Progenitor cell of endocrine pancreas (in vitro differentiated cells): ENCODE measurements around the gene PPT2. TPM values are rescaled to one million over a fixed set of nuclear protein-coding genes. Genes with fewer than 3 reads are reported as not detected.

Experiments used
- DNase-seq: peaks from one replicate; pipeline ENCODE4 v3.0.0; 2021; ENCODE audit warnings: low spot score; ENCODE audit not compliant: unreplicated experiment
- H3K27ac Mint-ChIP-seq: 2 replicates; pipeline ENCODE4 v1.8.0; 2021; ENCODE audit warnings: mild to moderate bottlenecking, moderate library complexity, mixed read lengths
- H3K27me3 Mint-ChIP-seq: 2 replicates; pipeline ENCODE4 v1.8.0; 2021; ENCODE audit warnings: mixed read lengths
- H3K36me3 Mint-ChIP-seq: 2 replicates; pipeline ENCODE4 v1.8.0; 2022; ENCODE audit warnings: mixed read lengths; ENCODE audit not compliant: insufficient read depth
- H3K4me1 Mint-ChIP-seq: 2 replicates; pipeline ENCODE4 v1.8.0; 2021; ENCODE audit warnings: low read depth, mixed read lengths
- H3K4me3 Mint-ChIP-seq: 2 replicates; pipeline ENCODE4 v1.8.0; 2021; ENCODE audit warnings: low read depth, mild to moderate bottlenecking, moderate library complexity, mixed read lengths
- H3K9me3 Mint-ChIP-seq: 2 replicates; pipeline ENCODE4 v1.8.0; 2021; ENCODE audit warnings: low read depth, mixed read lengths
- CTCF ChIP-seq: fragments of 200-600 bp; sonication (generic); IDR thresholded peaks from one replicate; pipeline ENCODE4 v1.5.0; 2021; ENCODE audit warnings: antibody characterized with exemption, mild to moderate bottlenecking; ENCODE audit not compliant: unreplicated experiment
- total RNA-seq: library from RNA; stranded (reverse); gene quantifications from 2 replicates; pipeline ENCODE4 v1.2.1, GENCODE V29; 2021

Gene PPT2
- total RNA-seq, 1 donor from 2014 or later, result 80.8 TPM

- no peak overlapping the region for H3K27ac Mint-ChIP-seq
- no peak for TF ChIP-seq CTCF
Observed at GRCh38 chr6:32198866-32199265, 44.9 kb downstream of the PPT2 start.

GRCh38 chr6:32200711-32201475 is 47.0 kb downstream of the PPT2 start:
- Mint-ChIP-seq H3K4me3 (no peak overlapping the region), H3K9me3 (no peaks in the 10 kb centered on the region), H3K27me3 (peaks cover 11% of the 10 kb centered on the region), H3K4me1 (peaks cover 5% of the 10 kb centered on the region), H3K36me3 (no peaks in the 10 kb centered on the region), H3K27ac (no peak overlapping the region)
- no peak for DNase-seq
- TF ChIP-seq CTCF, result no peak

More at GRCh38 chr6:32198866-32199265, 44.9 kb downstream of the PPT2 start:
- peaks cover 12% of the 10 kb centered on the region for H3K4me1 Mint-ChIP-seq
- no peaks in the 10 kb centered on the region for H3K9me3 Mint-ChIP-seq
- DNase-seq, result no peak
- peaks cover 3% of the 10 kb centered on the region for H3K27me3 Mint-ChIP-seq
- H3K36me3 Mint-ChIP-seq, result no peaks in the 10 kb centered on the region
- H3K4me3 Mint-ChIP-seq, result no peak overlapping the region

GRCh38 chr6:32202186-32202585 is 48.2 kb downstream of the PPT2 start:
- no peaks in the 10 kb centered on the region for H3K36me3 Mint-ChIP-seq
- no peak for TF ChIP-seq CTCF
- peaks cover 7% of the 10 kb centered on the region for H3K9me3 Mint-ChIP-seq
- no peaks in the 10 kb centered on the region for H3K4me1 Mint-ChIP-seq
- H3K4me3 Mint-ChIP-seq, result no peak overlapping the region
- DNase-seq, result no peak
- peaks cover 11% of the 10 kb centered on the region for H3K27me3 Mint-ChIP-seq
- no peak overlapping the region for H3K27ac Mint-ChIP-seq

- Mint-ChIP-seq H3K4me3 (no peak overlapping the region), H3K4me1 (no peaks in the 10 kb centered on the region), H3K36me3 (no peaks in the 10 kb centered on the region), H3K9me3 (peaks cover 7% of the 10 kb centered on the region), H3K27ac (no peak overlapping the region), H3K27me3 (peaks cover 11% of the 10 kb centered on the region)
- DNase-seq, result no peak
- no peak for TF ChIP-seq CTCF
Observed at GRCh38 chr6:32203426-32204267, 49.7 kb downstream of the PPT2 start.

GRCh38 chr6:32204268-32204715 is 50.4 kb downstream of the PPT2 start:
- no peak for DNase-seq
- H3K27me3 Mint-ChIP-seq, result peaks cover 11% of the 10 kb centered on the region
- H3K36me3 Mint-ChIP-seq, result no peaks in the 10 kb centered on the region
- H3K4me3 Mint-ChIP-seq, result no peak overlapping the region
- no peaks in the 10 kb centered on the region for H3K4me1 Mint-ChIP-seq
- no peak overlapping the region for H3K27ac Mint-ChIP-seq
- TF ChIP-seq CTCF, result no peak
- peaks cover 7% of the 10 kb centered on the region for H3K9me3 Mint-ChIP-seq
